AG09319 (cell line): ENCODE measurements around the gene CLDN6.
"Not testable (repeated sequence)": the region's sequence is repeated elsewhere in the genome, so short reads cannot be mapped to it uniquely, and the experiment has no call there.

Experiments used
- DNase-seq: peaks from one replicate; pipeline ENCODE4 v3.0.0-alpha.2; 2010; ENCODE audit warnings: low read depth; ENCODE audit errors: extremely low read depth
- CTCF ChIP-seq: IDR thresholded peaks from 2 replicates; pipeline ENCODE4 v1.5.1; 2011; ENCODE audit warnings: low read depth, mild to moderate bottlenecking, inconsistent platforms, low read length, moderate library complexity

Gene CLDN6

GRCh38 chr16:3060339-3061127 is 42.5 kb upstream of the CLDN6 start:
- DNase-seq: no peak
- no peak for TF ChIP-seq CTCF

GRCh38 chr16:3059723-3060242 is 41.8 kb upstream of the CLDN6 start:
- no peak for DNase-seq
- TF ChIP-seq CTCF: no peak

DNA sequence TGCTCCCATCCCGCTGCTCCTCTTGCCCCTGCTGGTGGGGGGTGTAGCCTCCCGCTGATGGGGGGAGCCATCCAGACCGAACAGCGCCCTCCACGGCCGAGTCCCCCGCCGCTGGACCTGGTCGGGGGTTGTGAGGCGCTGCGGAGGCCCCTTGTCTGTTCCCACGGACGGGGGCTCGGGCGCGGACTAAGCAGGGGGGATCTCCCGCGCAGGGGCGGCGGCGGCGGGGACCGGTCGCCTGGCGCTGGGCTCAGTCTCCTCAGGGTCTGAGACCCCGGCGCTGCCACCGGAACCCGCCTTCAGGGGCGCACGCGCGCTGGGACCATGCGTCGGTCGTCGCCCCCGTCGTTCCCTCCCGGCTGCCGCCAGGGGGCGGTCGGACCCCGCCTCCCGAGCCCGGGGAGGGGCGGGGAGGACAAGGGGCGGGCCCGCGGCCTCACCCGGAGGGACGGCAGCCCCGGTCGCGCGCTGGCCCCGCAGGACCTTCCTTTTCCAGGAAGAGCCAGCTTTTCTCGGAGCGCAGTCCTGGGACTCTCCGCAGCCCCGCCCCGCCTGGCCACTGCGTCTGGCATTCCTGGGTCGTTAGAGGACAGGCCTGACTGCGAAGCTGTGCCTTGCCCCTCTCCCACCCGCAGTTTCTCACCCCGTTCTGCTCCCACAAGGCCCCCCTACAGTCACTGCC is 41.2 kb upstream of the CLDN6 start:
- DNase-seq: peak; percentile 65
- TF ChIP-seq CTCF: peak; percentile 46

GRCh38 chr16:3058139-3059030 is 40.4 kb upstream of the CLDN6 start:
- no peak for TF ChIP-seq CTCF
- DNase-seq: no peak

DNA sequence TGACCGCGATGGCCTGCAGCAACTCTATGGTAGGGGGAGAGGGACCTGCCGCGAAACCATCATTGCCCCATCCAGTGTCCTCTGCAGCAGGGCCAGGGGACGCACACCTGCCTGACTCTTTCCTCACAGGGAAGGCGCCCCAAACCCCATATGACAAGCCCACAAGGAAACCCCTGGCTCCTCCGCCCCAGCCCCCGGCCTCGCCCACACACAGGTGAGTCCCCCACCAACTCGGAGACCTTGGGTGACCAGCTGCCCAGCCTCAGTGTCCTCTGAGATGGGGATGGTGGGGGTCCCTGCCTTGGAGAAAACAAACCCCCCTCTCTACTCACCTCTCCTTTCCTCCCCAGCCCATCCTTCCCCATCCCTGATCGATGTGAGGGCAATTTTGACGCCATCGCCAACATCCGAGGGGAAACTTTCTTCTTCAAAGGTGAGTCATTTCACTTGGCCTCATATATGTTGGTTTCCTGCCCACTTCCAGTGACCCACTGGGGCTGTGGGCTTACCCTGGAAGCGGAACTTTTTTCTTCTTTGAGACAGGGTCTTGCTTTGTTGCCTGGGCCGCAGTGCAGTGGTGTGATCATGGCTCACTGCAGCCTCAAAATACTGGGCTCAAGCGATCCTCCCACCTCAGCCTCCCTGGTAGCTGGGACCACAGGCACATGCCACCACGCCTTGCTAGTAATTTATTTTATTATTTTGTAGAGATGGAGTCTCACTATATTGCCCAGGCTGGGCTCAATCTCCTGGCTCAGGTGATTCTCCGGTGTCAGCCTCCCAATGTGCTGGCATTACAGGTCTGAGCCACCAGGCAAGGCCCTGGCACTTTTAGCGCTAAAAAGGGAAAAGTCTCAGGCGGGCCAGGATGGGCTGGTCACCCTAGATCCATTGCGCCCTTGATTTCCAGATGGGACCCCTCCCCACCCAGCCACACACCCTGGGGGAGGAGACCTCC is 39.5 kb upstream of the CLDN6 start:
- TF ChIP-seq CTCF: no peak
- DNase-seq: no peak

GRCh38 chr16:3056336-3057180 is 38.6 kb upstream of the CLDN6 start:
- TF ChIP-seq CTCF: no peak
- no peak for DNase-seq

DNA sequence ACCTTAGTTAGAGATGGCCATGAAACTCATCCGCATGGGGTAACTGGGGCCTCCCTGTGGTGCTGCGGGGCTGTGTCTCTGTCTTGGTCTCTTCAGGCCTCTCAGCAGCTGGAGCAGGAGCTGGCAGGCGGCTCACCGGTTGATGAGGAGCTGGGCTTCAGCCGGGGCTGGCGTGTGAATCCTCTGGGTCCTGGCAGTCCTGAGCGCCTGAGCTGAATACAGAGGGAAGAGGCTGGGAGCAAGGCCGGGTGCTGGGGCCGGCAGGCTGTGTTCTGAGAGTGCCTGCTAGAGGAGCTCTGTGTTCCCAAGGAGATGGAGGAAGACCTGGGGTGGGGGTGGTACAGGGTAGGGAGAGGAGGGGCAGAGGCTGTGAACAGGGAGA is 37.7 kb upstream of the CLDN6 start:
- DNase-seq: not testable (repeated sequence)
